Measurements from ENCODE around the gene SH3D21.

GRCh38 chr1:36341626-36342320, 35.6 kb downstream of the SH3D21 start:
- TF ChIP-seq, protein P1, sequence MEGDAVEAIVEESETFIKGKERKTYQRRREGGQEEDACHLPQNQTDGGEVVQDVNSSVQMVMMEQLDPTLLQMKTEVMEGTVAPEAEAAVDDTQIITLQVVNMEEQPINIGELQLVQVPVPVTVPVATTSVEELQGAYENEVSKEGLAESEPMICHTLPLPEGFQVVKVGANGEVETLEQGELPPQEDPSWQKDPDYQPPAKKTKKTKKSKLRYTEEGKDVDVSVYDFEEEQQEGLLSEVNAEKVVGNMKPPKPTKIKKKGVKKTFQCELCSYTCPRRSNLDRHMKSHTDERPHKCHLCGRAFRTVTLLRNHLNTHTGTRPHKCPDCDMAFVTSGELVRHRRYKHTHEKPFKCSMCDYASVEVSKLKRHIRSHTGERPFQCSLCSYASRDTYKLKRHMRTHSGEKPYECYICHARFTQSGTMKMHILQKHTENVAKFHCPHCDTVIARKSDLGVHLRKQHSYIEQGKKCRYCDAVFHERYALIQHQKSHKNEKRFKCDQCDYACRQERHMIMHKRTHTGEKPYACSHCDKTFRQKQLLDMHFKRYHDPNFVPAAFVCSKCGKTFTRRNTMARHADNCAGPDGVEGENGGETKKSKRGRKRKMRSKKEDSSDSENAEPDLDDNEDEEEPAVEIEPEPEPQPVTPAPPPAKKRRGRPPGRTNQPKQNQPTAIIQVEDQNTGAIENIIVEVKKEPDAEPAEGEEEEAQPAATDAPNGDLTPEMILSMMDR (IDR thresholded peaks at IDR 0.05), result no peak
- no peak for TF ChIP-seq POLR2A (IDR thresholded peaks at IDR 0.05)
